Smooth muscle cell (in vitro differentiated cells): Measurements from ENCODE around the gene TRPM1. TPM values are rescaled to one million over a fixed set of nuclear protein-coding genes. Genes with fewer than 3 reads are reported as not detected.

Experiments used
- DNase-seq: peaks from one replicate; lab custom pipeline; 2025; ENCODE audit not compliant: unreplicated experiment; lab: John Stamatoyannopoulos, UW
- H2AFZ ChIP-seq: fragments of 200-600 bp; sonication (generic); 2 replicates; pipeline ENCODE4 v1.6.0; 2016; ENCODE audit warnings: antibody characterized with exemption, low read depth, mild to moderate bottlenecking
- H3F3A ChIP-seq: fragments of 200-600 bp; sonication (generic); 2 replicates; pipeline ENCODE4 v1.6.0; 2017; ENCODE audit warnings: antibody characterized with exemption, low read depth
- H3K27ac ChIP-seq: fragments of 200-600 bp; sonication (generic); 2 replicates; pipeline ENCODE4 v1.5.1; 2016; ENCODE audit warnings: low read depth, mild to moderate bottlenecking
- H3K27me3 ChIP-seq: fragments of 200-600 bp; sonication (generic); 2 replicates; pipeline ENCODE4 v1.6.1; 2016; ENCODE audit warnings: low read depth, mild to moderate bottlenecking
- H3K36me3 ChIP-seq: fragments of 200-600 bp; sonication (generic); 2 replicates; pipeline ENCODE4 v1.5.1; 2016; ENCODE audit warnings: low read depth
- H3K4me1 ChIP-seq: fragments of 200-600 bp; sonication (generic); 2 replicates; pipeline ENCODE4 v1.5.1; 2016; ENCODE audit warnings: low read depth
- H3K4me2 ChIP-seq: fragments of 200-600 bp; sonication (generic); 2 replicates; pipeline ENCODE4 v1.6.0; 2016; ENCODE audit warnings: mild to moderate bottlenecking
- H3K4me3 ChIP-seq: fragments of 200-600 bp; sonication (generic); 2 replicates; pipeline ENCODE4 v1.5.1; 2016; ENCODE audit warnings: mild to moderate bottlenecking
- H3K79me2 ChIP-seq: fragments of 200-600 bp; sonication (generic); 2 replicates; pipeline ENCODE4 v1.6.0; 2016; ENCODE audit warnings: low read depth, mild to moderate bottlenecking
- H3K9ac ChIP-seq: fragments of 200-600 bp; sonication (generic); 2 replicates; pipeline ENCODE4 v1.6.0; 2016; ENCODE audit warnings: low read depth
- H3K9me3 ChIP-seq: fragments of 200-600 bp; sonication (generic); replicated peaks from 2 replicates; pipeline ENCODE4 v1.5.1; 2016; ENCODE audit warnings: low read depth
- H4K20me1 ChIP-seq: fragments of 200-600 bp; sonication (generic); 2 replicates; pipeline ENCODE4 v1.6.0; 2016; ENCODE audit warnings: low read depth
- WGBS: methylation state at CpG from one replicate; pipeline ENCODE4 v1.1.7; 2016; ENCODE audit warnings: low lambda C conversion rate; 5-methylcytosine and 5-hydroxymethylcytosine counted together
- polyA plus RNA-seq: library from polyadenylated mRNA; unstranded; fragments of >200 nt; fragmentation: Nextera tagmentation; extraction: Ambion mirVana; gene quantifications from 2 replicates; pipeline ENCODE4 v1.2.1, GENCODE V29; 2016
- total RNA-seq: library from RNA; depleted of rRNA; stranded (reverse); fragments of >200 nt; gene quantifications from 2 replicates; pipeline ENCODE4 v1.2.3, GENCODE V29; 2014
- TF ChIP-seq, protein P1 (sequence below): fragments of 200-600 bp; sonication (generic); IDR thresholded peaks from 2 replicates; pipeline ENCODE4 v1.5.1; 2017; ENCODE audit warnings: borderline replicate concordance, mild to moderate bottlenecking, antibody characterized with exemption; ENCODE audit not compliant: insufficient read depth, poor library complexity, severe bottlenecking

TRPM1 gene
- total and polyA plus RNA-seq, 2 experiments from 2014 or later = not detected

DNA sequence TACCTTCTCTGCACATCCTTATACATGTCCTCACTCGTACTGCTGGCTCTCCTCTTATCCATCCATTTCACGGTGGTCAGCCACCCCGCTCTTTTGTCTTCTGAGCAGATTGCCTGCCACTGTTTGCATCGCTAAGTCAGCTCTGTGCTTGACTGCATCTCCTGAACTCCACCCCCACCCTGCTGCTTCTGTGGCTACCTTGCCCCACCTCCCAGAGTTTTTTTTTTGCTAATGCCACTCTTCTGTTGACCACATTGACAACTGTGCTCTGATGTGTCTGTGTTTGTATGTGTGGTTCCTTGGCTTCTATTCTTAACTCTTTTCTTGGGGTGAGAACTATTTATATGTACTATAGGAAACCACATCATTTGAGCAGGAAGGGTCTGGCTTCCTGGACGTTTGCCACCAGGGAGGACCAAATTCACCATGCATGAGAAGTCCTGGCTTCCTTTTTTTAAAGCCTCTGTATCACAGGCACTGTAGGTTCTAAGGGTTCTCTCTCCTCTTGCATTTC, 97.2 kb downstream of the TRPM1 start:
- H3K27me3 ChIP-seq = no peaks in the 10 kb centered on the region
- H3K79me2 ChIP-seq = no peaks in the 10 kb centered on the region
- H3K27ac ChIP-seq = no peak overlapping the region
- H3K9ac ChIP-seq = no peak overlapping the region
- H3K9me3 ChIP-seq = no peaks in the 10 kb centered on the region
- peak overlapping the region; percentile 47 for H2AFZ ChIP-seq
- no peak overlapping the region for H3K4me3 ChIP-seq
- no peaks in the 10 kb centered on the region for H3F3A ChIP-seq
- 49% methylated on average over 5 of the region's 5 CpGs for WGBS
- H3K4me2 ChIP-seq = peak overlapping the region; percentile 20
- TF ChIP-seq, protein P1, sequence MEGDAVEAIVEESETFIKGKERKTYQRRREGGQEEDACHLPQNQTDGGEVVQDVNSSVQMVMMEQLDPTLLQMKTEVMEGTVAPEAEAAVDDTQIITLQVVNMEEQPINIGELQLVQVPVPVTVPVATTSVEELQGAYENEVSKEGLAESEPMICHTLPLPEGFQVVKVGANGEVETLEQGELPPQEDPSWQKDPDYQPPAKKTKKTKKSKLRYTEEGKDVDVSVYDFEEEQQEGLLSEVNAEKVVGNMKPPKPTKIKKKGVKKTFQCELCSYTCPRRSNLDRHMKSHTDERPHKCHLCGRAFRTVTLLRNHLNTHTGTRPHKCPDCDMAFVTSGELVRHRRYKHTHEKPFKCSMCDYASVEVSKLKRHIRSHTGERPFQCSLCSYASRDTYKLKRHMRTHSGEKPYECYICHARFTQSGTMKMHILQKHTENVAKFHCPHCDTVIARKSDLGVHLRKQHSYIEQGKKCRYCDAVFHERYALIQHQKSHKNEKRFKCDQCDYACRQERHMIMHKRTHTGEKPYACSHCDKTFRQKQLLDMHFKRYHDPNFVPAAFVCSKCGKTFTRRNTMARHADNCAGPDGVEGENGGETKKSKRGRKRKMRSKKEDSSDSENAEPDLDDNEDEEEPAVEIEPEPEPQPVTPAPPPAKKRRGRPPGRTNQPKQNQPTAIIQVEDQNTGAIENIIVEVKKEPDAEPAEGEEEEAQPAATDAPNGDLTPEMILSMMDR = no peak
- H4K20me1 ChIP-seq = no peaks in the 10 kb centered on the region
- no peaks in the 10 kb centered on the region for H3K36me3 ChIP-seq
- DNase-seq = no peak
- H3K4me1 ChIP-seq = no peaks in the 10 kb centered on the region

DNA sequence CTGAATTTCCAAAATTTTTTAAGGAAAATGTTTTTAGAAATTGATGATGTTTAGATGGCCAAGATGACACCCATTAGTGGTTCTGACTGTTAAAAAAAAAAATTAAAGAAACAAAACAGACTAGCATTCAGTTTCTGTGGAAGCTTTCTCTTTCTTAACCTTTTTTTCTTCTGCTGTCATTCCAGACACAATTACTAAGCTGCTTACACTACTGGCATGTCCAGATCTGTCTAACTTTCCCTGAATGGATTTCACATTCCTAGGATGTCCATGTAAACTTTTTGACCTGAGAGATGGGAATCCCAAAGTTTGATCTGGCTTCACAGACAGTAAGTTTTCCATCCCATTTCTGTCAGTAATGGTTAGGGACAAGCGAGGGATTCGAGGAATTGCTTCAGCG, 99.8 kb downstream of the TRPM1 start:
- Histone ChIP-seq H3K9ac (no peak overlapping the region), H3K27me3 (no peaks in the 10 kb centered on the region), H4K20me1 (no peaks in the 10 kb centered on the region), H3K27ac (peak overlapping the region; percentile 15), H3K36me3 (no peaks in the 10 kb centered on the region), H3K4me1 (no peaks in the 10 kb centered on the region), H3K4me3 (no peak overlapping the region), H3K9me3 (no peaks in the 10 kb centered on the region), H3K79me2 (no peaks in the 10 kb centered on the region), H3K4me2 (no peak overlapping the region), H3F3A (no peaks in the 10 kb centered on the region), H2AFZ (peak overlapping the region; percentile 6)
- TF ChIP-seq, protein P1 = no peak
- DNase-seq = no peak
- WGBS = 91% methylated on average over 3 of the region's 3 CpGs

DNA sequence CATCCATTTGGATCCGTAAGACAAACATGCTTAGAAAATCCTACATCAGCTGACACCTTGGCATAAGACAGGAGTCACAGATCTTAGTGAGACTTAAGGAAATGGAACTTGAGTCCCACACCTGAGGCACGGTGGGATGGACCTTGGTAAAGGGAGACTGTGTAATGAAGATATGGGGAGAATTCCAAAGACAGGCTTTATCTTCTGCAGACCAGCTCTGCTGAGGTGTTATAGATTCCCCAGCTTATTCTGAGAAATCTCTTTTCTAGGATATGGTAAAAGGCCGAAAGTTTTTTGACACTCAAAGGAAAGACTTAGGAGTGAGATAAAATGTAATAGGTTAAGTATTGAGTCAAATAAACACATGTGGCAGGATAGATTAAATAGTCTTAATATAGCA, 101.8 kb downstream of the TRPM1 start:
- no peaks in the 10 kb centered on the region for H3K79me2 ChIP-seq
- H3F3A ChIP-seq = no peaks in the 10 kb centered on the region
- no peaks in the 10 kb centered on the region for H3K4me1 ChIP-seq
- H3K9me3 ChIP-seq = no peaks in the 10 kb centered on the region
- WGBS = 97% methylated on average over 3 of the region's 3 CpGs
- no peak overlapping the region for H3K4me2 ChIP-seq
- H4K20me1 ChIP-seq = no peaks in the 10 kb centered on the region
- H3K27me3 ChIP-seq = no peaks in the 10 kb centered on the region
- H3K9ac ChIP-seq = no peak overlapping the region
- no peak overlapping the region for H3K4me3 ChIP-seq
- H3K27ac ChIP-seq = no peak overlapping the region
- no peak overlapping the region for H2AFZ ChIP-seq
- DNase-seq = no peak
- TF ChIP-seq, protein P1 = no peak
- no peaks in the 10 kb centered on the region for H3K36me3 ChIP-seq

DNA sequence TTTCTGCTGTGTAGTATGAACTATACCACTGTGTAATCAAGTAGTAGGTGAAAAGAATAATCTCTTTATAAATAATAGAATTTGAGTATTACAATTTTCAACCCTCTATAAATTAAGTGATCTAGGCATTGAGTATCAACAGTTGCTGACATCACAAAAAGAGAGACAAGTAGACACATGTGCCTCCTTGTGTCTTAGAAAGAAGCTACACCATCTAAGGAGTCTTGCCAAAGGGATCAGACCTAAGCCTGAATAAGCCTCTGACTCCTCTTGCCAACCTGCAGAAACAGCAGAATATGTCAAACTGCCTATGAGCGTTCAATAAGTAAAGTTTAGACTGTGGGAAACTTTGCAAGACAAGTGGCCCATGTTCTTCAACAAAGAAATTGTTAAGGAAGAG, 104.3 kb downstream of the TRPM1 start:
- Histone ChIP-seq H4K20me1 (no peaks in the 10 kb centered on the region), H3K36me3 (no peaks in the 10 kb centered on the region), H3K27me3 (no peaks in the 10 kb centered on the region), H3K4me2 (no peak overlapping the region), H2AFZ (no peak overlapping the region), H3K9me3 (no peaks in the 10 kb centered on the region), H3K4me3 (no peak overlapping the region), H3F3A (no peaks in the 10 kb centered on the region), H3K79me2 (no peaks in the 10 kb centered on the region), H3K9ac (no peak overlapping the region), H3K27ac (no peak overlapping the region), H3K4me1 (no peaks in the 10 kb centered on the region)
- WGBS = 100% methylated on average over 1 of the region's 1 CpG
- DNase-seq = no peak
- TF ChIP-seq, protein P1 = no peak
